H1 (cell line): ENCODE results near the gene STX7.

Experiments
- CTCF ChIP-seq, 3 experiments: IDR thresholded peaks; 1 replicate in 2 of 3; 2 replicates in 1 of 3; pipeline versions ENCODE4 v1.5.1 to v1.6.1; 2011; ENCODE audit warnings: low read length in 3 of 3, mild to moderate bottlenecking in 3 of 3, inconsistent platforms in 2 of 3, low read depth in 1 of 3, moderate library complexity in 1 of 3; ENCODE audit not compliant: insufficient read depth in 1 of 3; ENCODE audit errors: control extremely low read depth in 1 of 3
- EZH2 ChIP-seq: fragments of 200-600 bp; sonication (generic); IDR thresholded peaks from 2 replicates; pipeline ENCODE4 v1.7.1; 2012; ENCODE audit warnings: low read depth, mild to moderate bottlenecking, moderate library complexity, low read length, inconsistent platforms; ENCODE audit not compliant: severe bottlenecking
- KDM1A ChIP-seq: fragments of 200-600, 300-600 bp; sonication (generic); IDR thresholded peaks from 2 replicates; pipeline ENCODE4 v1.7.1; 2016; ENCODE audit warnings: mild to moderate bottlenecking, low read length, borderline replicate concordance
- SIX5 ChIP-seq: IDR thresholded peaks from 2 replicates; pipeline ENCODE4 v1.6.1; 2011; ENCODE audit warnings: mild to moderate bottlenecking, low read depth, low read length
- SRF ChIP-seq: IDR thresholded peaks from 2 replicates; pipeline ENCODE4 v1.6.1; 2011; ENCODE audit warnings: mild to moderate bottlenecking, low read depth, low read length, moderate library complexity
- TAF1 ChIP-seq: IDR thresholded peaks from 2 replicates; pipeline ENCODE4 v1.6.1; 2011; ENCODE audit warnings: mild to moderate bottlenecking, low read depth, low read length
- YY1 ChIP-seq: IDR thresholded peaks from 2 replicates; pipeline ENCODE4 v1.6.1; 2011; ENCODE audit warnings: low read depth, mild to moderate bottlenecking, low read length
- TF ChIP-seq, protein P1 (sequence below): IDR thresholded peaks from 2 replicates; pipeline ENCODE4 v1.6.1; 2012; ENCODE audit warnings: inconsistent platforms

GRCh38 chr6:132512342-132512637, 626 bp downstream of the STX7 start:
- TF ChIP-seq YY1 (no peak), CTCF (IDR thresholded peaks at IDR 0.05; ENCODE audit: control extremely low read depth in 1 of 3, insufficient read depth in 1 of 3, low read depth in 1 of 3, low read length in 3 of 3) (no peak), SIX5 (no peak), KDM1A (no peak), TAF1 (no peak), SRF (no peak), EZH2 (no peak)
- TF ChIP-seq, protein P1, sequence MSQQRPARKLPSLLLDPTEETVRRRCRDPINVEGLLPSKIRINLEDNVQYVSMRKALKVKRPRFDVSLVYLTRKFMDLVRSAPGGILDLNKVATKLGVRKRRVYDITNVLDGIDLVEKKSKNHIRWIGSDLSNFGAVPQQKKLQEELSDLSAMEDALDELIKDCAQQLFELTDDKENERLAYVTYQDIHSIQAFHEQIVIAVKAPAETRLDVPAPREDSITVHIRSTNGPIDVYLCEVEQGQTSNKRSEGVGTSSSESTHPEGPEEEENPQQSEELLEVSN, result no peak
